RWPE2 (cell line): ENCODE results near the gene NOL4L.

Experiments used
- ATAC-seq: fragments of 200-7000 bp; cut with Tn5 transposase; 3 replicates; pipeline ENCODE4 v1.9.1; 2021; ENCODE audit warnings: low read depth
- DNase-seq: peaks from one replicate; pipeline ENCODE4 v3.0.0-alpha.2; 2020; ENCODE audit warnings: low spot score
- H3K27ac ChIP-seq: fragments of 450-650 bp; 2 replicates; pipeline ENCODE4 v1.5.1; 2017; ENCODE audit warnings: mild to moderate bottlenecking; ENCODE audit not compliant: poor library complexity, severe bottlenecking
- H3K27me3 ChIP-seq: fragments of 250-450 bp; sonication (Bioruptor Pico); 2 replicates; pipeline ENCODE4 v1.5.1; 2021; ENCODE audit warnings: mild to moderate bottlenecking, moderate library complexity; ENCODE audit not compliant: insufficient read depth, poor library complexity, severe bottlenecking
- H3K36me3 ChIP-seq: fragments of 250-450 bp; sonication (Bioruptor Pico); 2 replicates; pipeline ENCODE4 v1.5.1; 2020; ENCODE audit warnings: low read depth, mild to moderate bottlenecking, moderate library complexity
- H3K4me1 ChIP-seq: fragments of 250-450 bp; sonication (Bioruptor Pico); 2 replicates; pipeline ENCODE4 v1.5.1; 2021; ENCODE audit warnings: mild to moderate bottlenecking, moderate library complexity; ENCODE audit not compliant: insufficient read depth, poor library complexity, severe bottlenecking
- H3K4me3 ChIP-seq: fragments of 250-450 bp; sonication (Bioruptor Pico); 2 replicates; pipeline ENCODE4 v1.5.1; 2021; ENCODE audit warnings: mild to moderate bottlenecking, moderate library complexity; ENCODE audit not compliant: severe bottlenecking
- H3K9me3 ChIP-seq: fragments of 250-450 bp; sonication (Bioruptor Pico); 2 replicates; pipeline ENCODE4 v1.5.1; 2021; ENCODE audit warnings: mild to moderate bottlenecking, moderate library complexity; ENCODE audit not compliant: severe bottlenecking
- CTCF ChIP-seq: fragments of 450-650 bp; IDR thresholded peaks from one replicate; pipeline ENCODE4 v1.5.1; 2017; ENCODE audit warnings: mild to moderate bottlenecking, moderate library complexity; ENCODE audit not compliant: poor library complexity, severe bottlenecking

The NOL4L gene

GRCh38 chr20:32577657-32578056 is 7.5 kb downstream of the NOL4L start:
- no peak overlapping the region for H3K27ac ChIP-seq
- H3K27me3 ChIP-seq: no peaks in the 10 kb centered on the region
- TF ChIP-seq CTCF: no peak
- ATAC-seq (no peak), DNase-seq (no peak)
- H3K4me3 ChIP-seq: no peak overlapping the region
- H3K36me3 ChIP-seq: no peaks in the 10 kb centered on the region
- no peaks in the 10 kb centered on the region for H3K9me3 ChIP-seq
- H3K4me1 ChIP-seq: no peaks in the 10 kb centered on the region

- TF ChIP-seq CTCF: no peak
- DNase-seq: peak; percentile 78
- Histone ChIP-seq H3K27ac (no peak overlapping the region), H3K9me3 (no peaks in the 10 kb centered on the region), H3K4me1 (no peaks in the 10 kb centered on the region), H3K4me3 (no peak overlapping the region), H3K27me3 (no peaks in the 10 kb centered on the region), H3K36me3 (no peaks in the 10 kb centered on the region)
- ATAC-seq: no peak
These were observed 8.1 kb downstream of the NOL4L start for GRCh38 chr20:32577023-32577422.

- Histone ChIP-seq H3K4me1 (no peaks in the 10 kb centered on the region), H3K27ac (no peak overlapping the region), H3K4me3 (no peak overlapping the region), H3K9me3 (no peaks in the 10 kb centered on the region), H3K36me3 (no peaks in the 10 kb centered on the region), H3K27me3 (no peaks in the 10 kb centered on the region)
- DNase-seq (peak; percentile 78), ATAC-seq (no peak)
- no peak for TF ChIP-seq CTCF
These were observed 8.6 kb downstream of the NOL4L start for GRCh38 chr20:32576560-32576959.

GRCh38 chr20:32575805-32576204 is 9.3 kb downstream of the NOL4L start:
- no peak overlapping the region for H3K27ac ChIP-seq
- no peaks in the 10 kb centered on the region for H3K27me3 ChIP-seq
- ATAC-seq: no peak
- H3K36me3 ChIP-seq: no peaks in the 10 kb centered on the region
- no peak for DNase-seq
- no peaks in the 10 kb centered on the region for H3K4me1 ChIP-seq
- H3K9me3 ChIP-seq: no peaks in the 10 kb centered on the region
- no peak for TF ChIP-seq CTCF
- H3K4me3 ChIP-seq: no peak overlapping the region

- H3K4me1 ChIP-seq: no peaks in the 10 kb centered on the region
- no peaks in the 10 kb centered on the region for H3K27me3 ChIP-seq
- H3K9me3 ChIP-seq: no peaks in the 10 kb centered on the region
- peak; percentile 72 for DNase-seq
- no peak overlapping the region for H3K27ac ChIP-seq
- H3K36me3 ChIP-seq: no peaks in the 10 kb centered on the region
- no peak for TF ChIP-seq CTCF
- no peak overlapping the region for H3K4me3 ChIP-seq
- ATAC-seq: no peak
These were observed 9.9 kb downstream of the NOL4L start for GRCh38 chr20:32575227-32575581.
